ENCODE measurements around the gene LZIC. TPM values are rescaled to one million over a fixed set of nuclear protein-coding genes. Genes with fewer than 3 reads are reported as not detected.

LZIC gene
- total RNA-seq, 4 donors from 2014 or later = 21.4 to 24.7 (median 23.0) TPM

GRCh38 chr1:9906466-9906865, 36.7 kb downstream of the LZIC start:
- H3K9me3 ChIP-seq = no peaks in the 10 kb centered on the region
- TF ChIP-seq CTCF (IDR thresholded peaks at IDR 0.05) (no peak), POLR2A (IDR thresholded peaks at IDR 0.05) (no peak)
- intact Hi-C loops (cut with DNase I) = no loop called here

GRCh38 chr1:9905010-9905409, 38.2 kb downstream of the LZIC start:
- WGBS, 2 donors = 64 to 72% methylated on average over 4 of the region's 4 CpGs
- Histone ChIP-seq H3K27me3 (no peaks in the 10 kb centered on the region), H3K27ac (no peak overlapping the region), H3K36me3 (no peaks in the 10 kb centered on the region), H3K9me3 (no peaks in the 10 kb centered on the region), H3K4me1 (peaks cover 26 to 96% (median 40%) of the 10 kb centered on the region in 3 donors), H3K4me3 (no peak overlapping the region)
- intact Hi-C loops (cut with DNase I) = no loop called here
- TF ChIP-seq CTCF (IDR thresholded peaks at IDR 0.05) = no peak
- no peak for TF ChIP-seq POLR2A (IDR thresholded peaks at IDR 0.05)
- no peak for DNase-seq

More at GRCh38 chr1:9906466-9906865, 36.7 kb downstream of the LZIC start:
- Histone ChIP-seq H3K4me3 (no peak overlapping the region), H3K27ac (no peak overlapping the region), H3K4me1 (peaks cover 23 to 89% (median 31%) of the 10 kb centered on the region in 3 donors), H3K27me3 (no peaks in the 10 kb centered on the region), H3K36me3 (no peaks in the 10 kb centered on the region)
- 82% methylated on average over 2 of the region's 2 CpGs for WGBS, 2 donors
- no peak for DNase-seq

GRCh38 chr1:9904596-9904995, 38.6 kb downstream of the LZIC start:
- Histone ChIP-seq H3K9me3 (no peaks in the 10 kb centered on the region), H3K27ac (no peak overlapping the region), H3K4me1 (peaks cover 25 to 100% (median 43%) of the 10 kb centered on the region in 3 donors), H3K27me3 (no peaks in the 10 kb centered on the region), H3K4me3 (no peak overlapping the region), H3K36me3 (no peaks in the 10 kb centered on the region)
- no peak for DNase-seq
- intact Hi-C loops (cut with DNase I) = no loop called here
- WGBS, 2 donors = 62 to 72% methylated on average over 3 of the region's 3 CpGs
- no peak for TF ChIP-seq CTCF (IDR thresholded peaks at IDR 0.05)
- TF ChIP-seq POLR2A (IDR thresholded peaks at IDR 0.05) = no peak

GRCh38 chr1:9903801-9904527, 39.2 kb downstream of the LZIC start:
- peaks cover 19 to 100% (median 37%) of the 10 kb centered on the region in 3 donors for H3K4me1 ChIP-seq

More at GRCh38 chr1:9903801-9904527, 39.2 kb downstream of the LZIC start:
- peak overlapping the region in 2 of 4 donors; percentile 62 to 84 for H3K27ac ChIP-seq
- no peak for DNase-seq
- no peak for TF ChIP-seq POLR2A (IDR thresholded peaks at IDR 0.05)
- no peak for TF ChIP-seq CTCF (IDR thresholded peaks at IDR 0.05)
- no peak overlapping the region for H3K4me3 ChIP-seq
- no peaks in the 10 kb centered on the region for H3K9me3 ChIP-seq
- H3K27me3 ChIP-seq = no peaks in the 10 kb centered on the region
- 72 to 82% methylated on average over 7 to 8 of the region's 9 CpGs for WGBS, 2 donors
- no peaks in the 10 kb centered on the region for H3K36me3 ChIP-seq
- intact Hi-C loops (cut with DNase I) = no loop called here

All from esophagus squamous epithelium (tissue), 5 donors.